H9 (cell line): Measurements from ENCODE around the gene MAP7. TPM values are rescaled to one million over a fixed set of nuclear protein-coding genes. Genes with fewer than 3 reads are reported as not detected.

ENCODE experiments used
- DNase-seq: peaks from one replicate; pipeline ENCODE4 v3.0.0-alpha.2; 2017
- H2AFZ ChIP-seq: one replicate; pipeline ENCODE4 v1.6.1; 2013; ENCODE audit warnings: mild to moderate bottlenecking, low read length, control low read depth, moderate library complexity
- H2AK5ac ChIP-seq: 2 replicates; pipeline ENCODE4 v1.6.1; 2013; ENCODE audit warnings: low read length, control low read depth, mixed read lengths; ENCODE audit not compliant: insufficient read length
- H2BK120ac ChIP-seq: one replicate; pipeline ENCODE4 v1.6.1; 2013; ENCODE audit warnings: low read depth, mild to moderate bottlenecking, low read length, control low read depth, inconsistent platforms; ENCODE audit not compliant: poor library complexity, severe bottlenecking
- H2BK12ac ChIP-seq: 2 replicates; pipeline ENCODE4 v1.6.1; 2013; ENCODE audit warnings: low read length, control low read depth, mixed read lengths, low read depth; ENCODE audit not compliant: insufficient read length
- H2BK15ac ChIP-seq: 2 replicates; pipeline ENCODE4 v1.6.1; 2013; ENCODE audit warnings: low read depth, low read length, control low read depth
- H2BK20ac ChIP-seq: one replicate; pipeline ENCODE4 v1.6.1; 2013; ENCODE audit warnings: low read depth, mild to moderate bottlenecking, low read length, control low read depth, inconsistent platforms; ENCODE audit not compliant: poor library complexity, severe bottlenecking
- H2BK5ac ChIP-seq: 2 replicates; pipeline ENCODE4 v1.6.1; 2013; ENCODE audit warnings: low read length, control low read depth, mixed read lengths; ENCODE audit not compliant: insufficient read length
- H3K14ac ChIP-seq: 2 replicates; pipeline ENCODE4 v1.6.1; 2013; ENCODE audit warnings: low read length, control low read depth; ENCODE audit not compliant: insufficient read depth
- H3K18ac ChIP-seq: 2 replicates; pipeline ENCODE4 v1.6.1; 2013; ENCODE audit warnings: low read depth, mild to moderate bottlenecking, mixed read lengths, low read length, control low read depth; ENCODE audit not compliant: insufficient read length
- H3K23ac ChIP-seq: 2 replicates; pipeline ENCODE4 v1.6.1; 2013; ENCODE audit warnings: low read length, control low read depth, mixed read lengths, low read depth; ENCODE audit not compliant: insufficient read length
- H3K23me2 ChIP-seq: 2 replicates; pipeline ENCODE4 v1.6.1; 2013; ENCODE audit warnings: low read depth, mild to moderate bottlenecking, mixed read lengths, low read length, control low read depth; ENCODE audit not compliant: insufficient read length, poor library complexity, severe bottlenecking
- H3K27ac ChIP-seq: 2 replicates; pipeline ENCODE4 v1.5.1; 2013; ENCODE audit warnings: low read length, control low read depth, mixed read lengths, low read depth; ENCODE audit not compliant: insufficient read length
- H3K27me3 ChIP-seq: 2 replicates; pipeline ENCODE4 v1.6.1; 2013; ENCODE audit warnings: low read length, control low read depth, inconsistent platforms; ENCODE audit not compliant: insufficient read depth
- H3K4ac ChIP-seq: 2 replicates; pipeline ENCODE4 v1.6.1; 2013; ENCODE audit warnings: low read depth, mild to moderate bottlenecking, control low read depth, inconsistent platforms, low read length, moderate library complexity
- H3K4me1 ChIP-seq: 2 replicates; pipeline ENCODE4 v1.6.1; 2013; ENCODE audit warnings: low read length, control low read depth, inconsistent platforms; ENCODE audit not compliant: insufficient read depth
- H3K4me2 ChIP-seq: 2 replicates; pipeline ENCODE4 v1.6.1; 2013; ENCODE audit warnings: low read length, control low read depth, mixed read lengths; ENCODE audit not compliant: insufficient read length, insufficient read depth
- H3K56ac ChIP-seq: 2 replicates; pipeline ENCODE4 v1.6.1; 2013; ENCODE audit warnings: low read depth, mild to moderate bottlenecking, mixed read lengths, low read length, control low read depth; ENCODE audit not compliant: insufficient read length
- H3K79me1 ChIP-seq: 2 replicates; pipeline ENCODE4 v1.6.1; 2013; ENCODE audit warnings: low read depth, mild to moderate bottlenecking, moderate library complexity, low read length, control low read depth, inconsistent platforms; ENCODE audit not compliant: insufficient read depth, poor library complexity, severe bottlenecking
- H3K79me2 ChIP-seq: 2 replicates; pipeline ENCODE4 v1.6.1; 2013; ENCODE audit warnings: low read length, control low read depth, inconsistent platforms; ENCODE audit not compliant: insufficient read depth
- H3K9ac ChIP-seq: 2 replicates; pipeline ENCODE4 v1.6.1; 2013; ENCODE audit warnings: low read length, control low read depth, mixed read lengths; ENCODE audit not compliant: insufficient read length; ENCODE audit errors: extremely low read depth
- H3K9me3 ChIP-seq: one replicate; pipeline ENCODE4 v1.6.1; 2013; ENCODE audit warnings: low read depth, low read length, inconsistent platforms; ENCODE audit not compliant: control insufficient read depth
- H3T11ph ChIP-seq: one replicate; pipeline ENCODE4 v1.6.1; 2013; ENCODE audit warnings: mild to moderate bottlenecking, low read length, control low read depth, inconsistent platforms
- H4K20me1 ChIP-seq: one replicate; pipeline ENCODE4 v1.6.1; 2013; ENCODE audit not compliant: control insufficient read depth, insufficient read length, insufficient read depth
- H4K5ac ChIP-seq: 2 replicates; pipeline ENCODE4 v1.6.1; 2013; ENCODE audit warnings: low read depth, mild to moderate bottlenecking, mixed read lengths, low read length, control low read depth; ENCODE audit not compliant: insufficient read length
- H4K8ac ChIP-seq: replicated peaks from 2 replicates; pipeline ENCODE4 v1.6.1; 2013; ENCODE audit warnings: low read length, control low read depth, mixed read lengths, low read depth; ENCODE audit not compliant: insufficient read length
- H4K91ac ChIP-seq: 2 replicates; pipeline ENCODE4 v1.6.1; 2013; ENCODE audit warnings: low read depth, mild to moderate bottlenecking, moderate library complexity, mixed read lengths, low read length, control low read depth; ENCODE audit not compliant: insufficient read length
- H3K27ac Mint-ChIP-seq, 3 experiments: 2 replicates in 2 of 3; 3 replicates in 1 of 3; pipeline ENCODE4 v1.8.0; 2020 to 2021; ENCODE audit warnings: mixed read lengths in 3 of 3, mild to moderate bottlenecking in 1 of 3, moderate library complexity in 1 of 3
- H3K27me3 Mint-ChIP-seq: 2 replicates; pipeline ENCODE4 v1.8.0; 2021; ENCODE audit warnings: low read depth, mild to moderate bottlenecking, moderate library complexity, mixed read lengths
- H3K36me3 Mint-ChIP-seq, 3 experiments: 2 replicates in 2 of 3; 3 replicates in 1 of 3; pipeline ENCODE4 v1.8.0; 2020 to 2021; ENCODE audit warnings: low read depth in 3 of 3, mixed read lengths in 3 of 3; ENCODE audit not compliant: insufficient read depth in 1 of 3
- H3K4me1 Mint-ChIP-seq, 2 experiments: 2 replicates each; pipeline ENCODE4 v1.8.0; 2020; ENCODE audit warnings: mixed read lengths in 2 of 2
- H3K4me3 Mint-ChIP-seq, 2 experiments: 2 replicates in 1 of 2; 3 replicates in 1 of 2; pipeline ENCODE4 v1.8.0; 2020 to 2021; ENCODE audit warnings: mild to moderate bottlenecking in 2 of 2, mixed read lengths in 2 of 2, moderate library complexity in 1 of 2
- H3K9me3 Mint-ChIP-seq, 2 experiments: 2 replicates in 1 of 2; 3 replicates in 1 of 2; pipeline ENCODE4 v1.8.0; 2020; ENCODE audit warnings: mild to moderate bottlenecking in 2 of 2, mixed read lengths in 2 of 2, moderate library complexity in 1 of 2
- CTCF ChIP-seq: fragments of 200-600 bp; sonication (generic); conservative IDR thresholded peaks from 3 replicates; pipeline ENCODE4 v1.8.0; 2021; ENCODE audit warnings: antibody characterized with exemption, mild to moderate bottlenecking
- WGBS: extraction: QIAGEN DNeasy Blood & Tissue Kit; methylation state at CpG from one replicate; pipeline ENCODE4 v1.1.7; 2013; ENCODE audit warnings: missing lambda C conversion rate, low lambda C conversion rate, mixed read lengths; ENCODE audit not compliant: insufficient read length; ENCODE audit errors: extremely low coverage; 5-methylcytosine and 5-hydroxymethylcytosine counted together
- total RNA-seq: library from RNA; stranded (reverse); gene quantifications from 2 replicates; pipeline ENCODE4 v1.2.1, GENCODE V29; 2021

The MAP7 gene
- total RNA-seq, 1 experiment from 2014 or later: 51.1 TPM

- Mint-ChIP-seq H3K27me3 (no peaks in the 10 kb centered on the region), H3K36me3 (no peaks in the 10 kb centered on the region), H3K4me1 (peaks cover 6% of the 10 kb centered on the region in 2 experiments; a peak in 3 of 4 replicates), H3K27ac (no peak overlapping the region), H3K4me3 (no peak overlapping the region), H3K9me3 (no peaks in the 10 kb centered on the region)
- H2BK15ac ChIP-seq: no peak overlapping the region
- no peak for DNase-seq
- no peak overlapping the region for H3K56ac ChIP-seq
- H4K8ac ChIP-seq: no peak overlapping the region
- no peak overlapping the region for H2BK12ac ChIP-seq
- H3K27ac ChIP-seq: no peak overlapping the region
- H3K4ac ChIP-seq: no peak overlapping the region
- no peak overlapping the region for H4K5ac ChIP-seq
- no peaks in the 10 kb centered on the region for H3K79me1 ChIP-seq
- H3K23me2 ChIP-seq: no peaks in the 10 kb centered on the region
- WGBS: no CpG with 5 or more reads among the region's 8 CpGs
- H2BK5ac ChIP-seq: no peak overlapping the region
- no peaks in the 10 kb centered on the region for H3K27me3 ChIP-seq
- no peaks in the 10 kb centered on the region for H3K4me1 ChIP-seq
- H3K9ac ChIP-seq: no peak overlapping the region
- no peak overlapping the region for H3T11ph ChIP-seq
- H3K18ac ChIP-seq: no peak overlapping the region
- no peak overlapping the region for H2AK5ac ChIP-seq
- H2AFZ ChIP-seq: no peak overlapping the region
- no peak for TF ChIP-seq CTCF
- no peaks in the 10 kb centered on the region for H3K9me3 ChIP-seq
- H3K23ac ChIP-seq: no peak overlapping the region
- H4K91ac ChIP-seq: no peak overlapping the region
- H4K20me1 ChIP-seq: no peaks in the 10 kb centered on the region
- H3K4me2 ChIP-seq: no peak overlapping the region
- H2BK20ac ChIP-seq: no peak overlapping the region
- H2BK120ac ChIP-seq: no peak overlapping the region
- no peak overlapping the region for H3K14ac ChIP-seq
- H3K79me2 ChIP-seq: no peaks in the 10 kb centered on the region
These were observed 219.6 kb downstream of the MAP7 start for GRCh38 chr6:136330634-136331033.
